GM11168 (cell line): ENCODE results near the gene PKNOX2.

Experiments
- in situ Hi-C: fragments of 300-500 bp; cut with MboI; formaldehyde crosslinking; loops from one replicate; pipeline ENCODE4 v1.12.0; 2022; ENCODE audit warnings: low sequenced_read_pairs; ENCODE audit not compliant: unreplicated experiment

Gene PKNOX2

GRCh38 chr11:125253289-125253688 lies 88.7 kb downstream of the PKNOX2 start:
- in situ Hi-C loops: no loop called here

GRCh38 chr11:125253795-125254525 lies 89.4 kb downstream of the PKNOX2 start:
- in situ Hi-C loops: no loop called here

GRCh38 chr11:125256541-125257189 lies 92.1 kb downstream of the PKNOX2 start:
- in situ Hi-C loops: no loop called here

- in situ Hi-C loops: no loop called here
Observed at GRCh38 chr11:125257190-125257579, 92.6 kb downstream of the PKNOX2 start.

- in situ Hi-C loops: no loop called here
Observed at GRCh38 chr11:125257751-125258150, 93.2 kb downstream of the PKNOX2 start.

- in situ Hi-C loops: no loop called here
Observed at GRCh38 chr11:125258291-125259032, 93.9 kb downstream of the PKNOX2 start.

- in situ Hi-C loops: no loop called here
Observed at GRCh38 chr11:125261588-125261987, 97.0 kb downstream of the PKNOX2 start.

- in situ Hi-C loops: no loop called here
Observed at GRCh38 chr11:125262194-125262829, 97.8 kb downstream of the PKNOX2 start.

GRCh38 chr11:125262830-125263218 lies 98.3 kb downstream of the PKNOX2 start:
- in situ Hi-C loops: no loop called here

GRCh38 chr11:125263268-125263790 lies 98.8 kb downstream of the PKNOX2 start:
- in situ Hi-C loops: no loop called here

- in situ Hi-C loops: no loop called here
Observed at GRCh38 chr11:125264100-125265022, 99.8 kb downstream of the PKNOX2 start.

- in situ Hi-C loops: no loop called here
Observed at GRCh38 chr11:125267548-125267947, 103.0 kb downstream of the PKNOX2 start.

- in situ Hi-C loops: no loop called here
Observed at GRCh38 chr11:125268611-125269010, 104.1 kb downstream of the PKNOX2 start.

- in situ Hi-C loops: no loop called here
Observed at GRCh38 chr11:125270106-125270505, 105.6 kb downstream of the PKNOX2 start.

- in situ Hi-C loops: no loop called here
Observed at GRCh38 chr11:125270711-125271110, 106.2 kb downstream of the PKNOX2 start.

- in situ Hi-C loops: no loop called here
Observed at GRCh38 chr11:125271483-125272091, 107.0 kb downstream of the PKNOX2 start.

GRCh38 chr11:125272092-125272491 lies 107.5 kb downstream of the PKNOX2 start:
- in situ Hi-C loops: no loop called here

- in situ Hi-C loops: no loop called here
Observed at GRCh38 chr11:125272821-125273220, 108.3 kb downstream of the PKNOX2 start.

GRCh38 chr11:125273519-125274000 lies 109.0 kb downstream of the PKNOX2 start:
- in situ Hi-C loops: no loop called here
